Measurements from ENCODE around the gene QSER1. TPM values are rescaled to one million over a fixed set of nuclear protein-coding genes. Genes with fewer than 3 reads are reported as not detected.

QSER1 gene
- total and polyA plus RNA-seq, 9 of the 15 experiments (the other 6 are each of a cell fraction or from before 2014, with no cell fraction given) = 5.8 to 33.6 (median 22.3) TPM

DNA sequence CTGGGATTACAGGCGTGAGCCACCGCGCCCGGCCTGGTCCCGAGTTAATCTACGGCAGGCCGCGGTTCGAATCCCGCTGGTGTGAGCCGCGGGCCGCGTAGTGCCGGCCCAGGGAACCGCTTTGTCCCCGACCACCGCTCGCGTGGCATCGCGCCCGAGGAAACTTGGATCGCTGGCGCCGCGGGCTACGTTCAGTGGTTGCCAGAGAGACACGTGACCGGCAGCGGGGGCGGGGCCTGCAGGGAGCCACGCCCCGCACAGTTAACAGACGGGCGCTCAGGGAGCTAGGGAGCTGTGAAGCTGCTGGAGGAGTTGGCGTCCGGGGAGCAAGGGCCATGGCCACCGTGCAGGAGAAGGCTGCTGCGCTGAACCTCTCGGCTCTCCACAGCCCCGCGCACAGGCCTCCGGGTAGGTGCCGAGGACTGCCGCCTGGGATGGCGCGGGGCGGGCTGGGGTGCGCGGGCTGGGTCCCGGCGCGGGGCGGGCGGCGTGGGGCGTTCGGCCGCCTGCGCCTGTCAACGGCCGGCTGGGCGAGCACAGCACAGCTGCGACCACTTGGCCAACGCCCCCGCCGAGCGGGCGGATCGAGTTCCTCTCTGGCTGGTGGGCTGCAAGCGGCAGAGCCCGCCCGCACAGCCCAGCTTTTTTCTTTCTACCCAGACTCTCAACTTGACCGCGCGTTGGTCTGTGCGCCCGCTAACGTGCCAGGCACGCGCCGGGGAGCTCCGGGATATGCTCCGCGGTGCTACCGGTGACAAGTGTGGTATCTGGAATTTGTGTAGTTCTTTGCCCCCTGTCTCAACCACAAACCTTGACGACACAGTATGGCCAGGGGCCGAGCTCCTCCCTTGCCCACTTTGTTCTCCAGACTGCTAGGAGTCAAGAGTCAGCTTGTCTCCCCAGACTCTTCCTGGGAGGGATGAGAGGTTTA lies 123.3 kb downstream of the QSER1 start, which contains the start of gene DEPDC7 (continued):
- TF ChIP-seq, protein P1, sequence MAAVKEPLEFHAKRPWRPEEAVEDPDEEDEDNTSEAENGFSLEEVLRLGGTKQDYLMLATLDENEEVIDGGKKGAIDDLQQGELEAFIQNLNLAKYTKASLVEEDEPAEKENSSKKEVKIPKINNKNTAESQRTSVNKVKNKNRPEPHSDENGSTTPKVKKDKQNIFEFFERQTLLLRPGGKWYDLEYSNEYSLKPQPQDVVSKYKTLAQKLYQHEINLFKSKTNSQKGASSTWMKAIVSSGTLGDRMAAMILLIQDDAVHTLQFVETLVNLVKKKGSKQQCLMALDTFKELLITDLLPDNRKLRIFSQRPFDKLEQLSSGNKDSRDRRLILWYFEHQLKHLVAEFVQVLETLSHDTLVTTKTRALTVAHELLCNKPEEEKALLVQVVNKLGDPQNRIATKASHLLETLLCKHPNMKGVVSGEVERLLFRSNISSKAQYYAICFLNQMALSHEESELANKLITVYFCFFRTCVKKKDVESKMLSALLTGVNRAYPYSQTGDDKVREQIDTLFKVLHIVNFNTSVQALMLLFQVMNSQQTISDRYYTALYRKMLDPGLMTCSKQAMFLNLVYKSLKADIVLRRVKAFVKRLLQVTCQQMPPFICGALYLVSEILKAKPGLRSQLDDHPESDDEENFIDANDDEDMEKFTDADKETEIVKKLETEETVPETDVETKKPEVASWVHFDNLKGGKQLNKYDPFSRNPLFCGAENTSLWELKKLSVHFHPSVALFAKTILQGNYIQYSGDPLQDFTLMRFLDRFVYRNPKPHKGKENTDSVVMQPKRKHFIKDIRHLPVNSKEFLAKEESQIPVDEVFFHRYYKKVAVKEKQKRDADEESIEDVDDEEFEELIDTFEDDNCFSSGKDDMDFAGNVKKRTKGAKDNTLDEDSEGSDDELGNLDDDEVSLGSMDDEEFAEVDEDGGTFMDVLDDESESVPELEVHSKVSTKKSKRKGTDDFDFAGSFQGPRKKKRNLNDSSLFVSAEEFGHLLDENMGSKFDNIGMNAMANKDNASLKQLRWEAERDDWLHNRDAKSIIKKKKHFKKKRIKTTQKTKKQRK (IDR thresholded peaks at IDR 0.05; ENCODE audit: borderline replicate concordance, low read depth, low read length) = no peak
- TF ChIP-seq ZNF79 (CRISPR knock-in tag; IDR thresholded peaks at IDR 0.05; ENCODE audit: low read depth) (no peak), HDAC6 (IDR thresholded peaks at IDR 0.05; ENCODE audit: low read depth, low read length) (no peak), DACH1 (IDR thresholded peaks at IDR 0.05; ENCODE audit: partially characterized antibody) (no peak), NR2C1 (IDR thresholded peaks at IDR 0.05) (no peak), NR2C1 (tag; IDR thresholded peaks at IDR 0.05) (no peak), ZNF133 (CRISPR knock-in tag; IDR thresholded peaks at IDR 0.05) (no peak), MAFK (IDR thresholded peaks at IDR 0.05; ENCODE audit: low read length) (no peak), GABPB1 (CRISPR knock-in tag; IDR thresholded peaks at IDR 0.05) (no peak), CBX3 (IDR thresholded peaks at IDR 0.05; ENCODE audit: borderline replicate concordance in 1 of 2, low read length in 2 of 2) (no peak; a peak in 1 of 3 replicates), ZNF263 (CRISPR knock-in tag; IDR thresholded peaks at IDR 0.05; ENCODE audit: borderline replicate concordance) (no peak; the same call in 1 of the 2 replicates), NFXL1 (CRISPR knock-in tag; IDR thresholded peaks at IDR 0.05) (no peak), ZNF77 (CRISPR knock-in tag; IDR thresholded peaks at IDR 0.05) (no peak), TCF7 (IDR thresholded peaks at IDR 0.05; ENCODE audit: borderline replicate concordance) (no peak), NFIX (CRISPR knock-in tag; IDR thresholded peaks at IDR 0.05; ENCODE audit: low read depth) (no peak)
- TF ChIP-seq, protein P2, sequence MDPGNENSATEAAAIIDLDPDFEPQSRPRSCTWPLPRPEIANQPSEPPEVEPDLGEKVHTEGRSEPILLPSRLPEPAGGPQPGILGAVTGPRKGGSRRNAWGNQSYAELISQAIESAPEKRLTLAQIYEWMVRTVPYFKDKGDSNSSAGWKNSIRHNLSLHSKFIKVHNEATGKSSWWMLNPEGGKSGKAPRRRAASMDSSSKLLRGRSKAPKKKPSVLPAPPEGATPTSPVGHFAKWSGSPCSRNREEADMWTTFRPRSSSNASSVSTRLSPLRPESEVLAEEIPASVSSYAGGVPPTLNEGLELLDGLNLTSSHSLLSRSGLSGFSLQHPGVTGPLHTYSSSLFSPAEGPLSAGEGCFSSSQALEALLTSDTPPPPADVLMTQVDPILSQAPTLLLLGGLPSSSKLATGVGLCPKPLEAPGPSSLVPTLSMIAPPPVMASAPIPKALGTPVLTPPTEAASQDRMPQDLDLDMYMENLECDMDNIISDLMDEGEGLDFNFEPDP (CRISPR knock-in tag; IDR thresholded peaks at IDR 0.05) = no peak
- TF ChIP-seq, protein P3, sequence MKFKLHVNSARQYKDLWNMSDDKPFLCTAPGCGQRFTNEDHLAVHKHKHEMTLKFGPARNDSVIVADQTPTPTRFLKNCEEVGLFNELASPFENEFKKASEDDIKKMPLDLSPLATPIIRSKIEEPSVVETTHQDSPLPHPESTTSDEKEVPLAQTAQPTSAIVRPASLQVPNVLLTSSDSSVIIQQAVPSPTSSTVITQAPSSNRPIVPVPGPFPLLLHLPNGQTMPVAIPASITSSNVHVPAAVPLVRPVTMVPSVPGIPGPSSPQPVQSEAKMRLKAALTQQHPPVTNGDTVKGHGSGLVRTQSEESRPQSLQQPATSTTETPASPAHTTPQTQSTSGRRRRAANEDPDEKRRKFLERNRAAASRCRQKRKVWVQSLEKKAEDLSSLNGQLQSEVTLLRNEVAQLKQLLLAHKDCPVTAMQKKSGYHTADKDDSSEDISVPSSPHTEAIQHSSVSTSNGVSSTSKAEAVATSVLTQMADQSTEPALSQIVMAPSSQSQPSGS (CRISPR knock-in tag; IDR thresholded peaks at IDR 0.05) = no peak
- TF ChIP-seq, protein P4, sequence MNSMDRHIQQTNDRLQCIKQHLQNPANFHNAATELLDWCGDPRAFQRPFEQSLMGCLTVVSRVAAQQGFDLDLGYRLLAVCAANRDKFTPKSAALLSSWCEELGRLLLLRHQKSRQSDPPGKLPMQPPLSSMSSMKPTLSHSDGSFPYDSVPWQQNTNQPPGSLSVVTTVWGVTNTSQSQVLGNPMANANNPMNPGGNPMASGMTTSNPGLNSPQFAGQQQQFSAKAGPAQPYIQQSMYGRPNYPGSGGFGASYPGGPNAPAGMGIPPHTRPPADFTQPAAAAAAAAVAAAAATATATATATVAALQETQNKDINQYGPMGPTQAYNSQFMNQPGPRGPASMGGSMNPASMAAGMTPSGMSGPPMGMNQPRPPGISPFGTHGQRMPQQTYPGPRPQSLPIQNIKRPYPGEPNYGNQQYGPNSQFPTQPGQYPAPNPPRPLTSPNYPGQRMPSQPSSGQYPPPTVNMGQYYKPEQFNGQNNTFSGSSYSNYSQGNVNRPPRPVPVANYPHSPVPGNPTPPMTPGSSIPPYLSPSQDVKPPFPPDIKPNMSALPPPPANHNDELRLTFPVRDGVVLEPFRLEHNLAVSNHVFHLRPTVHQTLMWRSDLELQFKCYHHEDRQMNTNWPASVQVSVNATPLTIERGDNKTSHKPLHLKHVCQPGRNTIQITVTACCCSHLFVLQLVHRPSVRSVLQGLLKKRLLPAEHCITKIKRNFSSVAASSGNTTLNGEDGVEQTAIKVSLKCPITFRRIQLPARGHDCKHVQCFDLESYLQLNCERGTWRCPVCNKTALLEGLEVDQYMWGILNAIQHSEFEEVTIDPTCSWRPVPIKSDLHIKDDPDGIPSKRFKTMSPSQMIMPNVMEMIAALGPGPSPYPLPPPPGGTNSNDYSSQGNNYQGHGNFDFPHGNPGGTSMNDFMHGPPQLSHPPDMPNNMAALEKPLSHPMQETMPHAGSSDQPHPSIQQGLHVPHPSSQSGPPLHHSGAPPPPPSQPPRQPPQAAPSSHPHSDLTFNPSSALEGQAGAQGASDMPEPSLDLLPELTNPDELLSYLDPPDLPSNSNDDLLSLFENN (IDR thresholded peaks at IDR 0.05; ENCODE audit: low read depth in 2 of 2, low read length in 2 of 2) = no peak
